Measurements from ENCODE around the gene SS18L1.

GRCh38 chr20:62171245-62171644 is 27.7 kb downstream of the SS18L1 start:
- TF ChIP-seq GATA2 (IDR thresholded peaks at IDR 0.05; ENCODE audit: low read depth, low read length) (no peak), GATA3 (IDR thresholded peaks at IDR 0.05; ENCODE audit: low read depth, low read length) (no peak)
